ENCODE data around the gene MSLN.

Gene MSLN

DNA sequence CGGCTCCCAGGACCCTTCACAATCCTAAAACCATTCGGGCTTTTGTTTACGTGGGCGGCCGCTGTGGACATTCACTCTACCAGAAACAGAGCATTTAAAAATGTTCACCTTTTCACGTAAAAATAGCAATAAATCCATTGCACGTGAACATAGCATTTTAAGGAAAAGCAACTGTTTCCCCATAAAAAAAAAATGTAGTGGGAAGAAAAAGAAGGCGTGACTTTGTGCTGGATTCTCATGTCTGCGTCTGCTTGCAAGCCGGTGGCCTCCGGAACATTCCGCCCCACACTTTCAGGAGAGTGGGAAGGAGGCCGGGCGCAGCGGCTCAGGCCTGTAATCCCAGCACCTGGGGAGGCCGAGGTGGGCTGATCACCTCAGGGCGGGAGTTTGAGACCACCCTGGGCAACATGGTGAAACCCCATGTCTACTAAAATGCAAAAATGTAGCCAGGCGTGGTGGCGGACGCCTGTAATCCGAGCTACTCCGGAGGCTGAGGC is 53.4 kb downstream of the MSLN start:
- DNase-seq: no peak

GRCh38 chr16:814974-815373 is 54.4 kb downstream of the MSLN start:
- no peak for DNase-seq

DNA sequence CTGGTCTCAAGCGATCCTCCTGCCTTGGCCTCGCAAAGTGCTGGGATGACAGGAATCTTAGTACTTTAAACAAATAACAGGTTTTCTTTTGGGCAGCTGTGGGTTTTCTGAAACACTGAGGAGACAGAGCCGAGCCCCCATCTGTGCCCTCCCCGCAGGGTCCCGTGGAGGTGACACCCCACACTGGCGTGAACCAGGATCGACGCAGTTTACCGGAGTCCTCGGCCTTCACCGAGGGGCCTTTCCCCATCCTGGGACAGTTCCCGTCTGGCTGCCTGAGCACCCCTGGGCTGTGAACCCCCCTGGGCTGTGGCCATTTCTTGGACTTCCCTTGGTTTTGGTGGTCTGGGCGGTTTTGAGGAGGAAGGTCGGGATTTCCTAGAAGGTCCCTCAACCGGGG is 55.3 kb downstream of the MSLN start:
- DNase-seq: no peak

DNA sequence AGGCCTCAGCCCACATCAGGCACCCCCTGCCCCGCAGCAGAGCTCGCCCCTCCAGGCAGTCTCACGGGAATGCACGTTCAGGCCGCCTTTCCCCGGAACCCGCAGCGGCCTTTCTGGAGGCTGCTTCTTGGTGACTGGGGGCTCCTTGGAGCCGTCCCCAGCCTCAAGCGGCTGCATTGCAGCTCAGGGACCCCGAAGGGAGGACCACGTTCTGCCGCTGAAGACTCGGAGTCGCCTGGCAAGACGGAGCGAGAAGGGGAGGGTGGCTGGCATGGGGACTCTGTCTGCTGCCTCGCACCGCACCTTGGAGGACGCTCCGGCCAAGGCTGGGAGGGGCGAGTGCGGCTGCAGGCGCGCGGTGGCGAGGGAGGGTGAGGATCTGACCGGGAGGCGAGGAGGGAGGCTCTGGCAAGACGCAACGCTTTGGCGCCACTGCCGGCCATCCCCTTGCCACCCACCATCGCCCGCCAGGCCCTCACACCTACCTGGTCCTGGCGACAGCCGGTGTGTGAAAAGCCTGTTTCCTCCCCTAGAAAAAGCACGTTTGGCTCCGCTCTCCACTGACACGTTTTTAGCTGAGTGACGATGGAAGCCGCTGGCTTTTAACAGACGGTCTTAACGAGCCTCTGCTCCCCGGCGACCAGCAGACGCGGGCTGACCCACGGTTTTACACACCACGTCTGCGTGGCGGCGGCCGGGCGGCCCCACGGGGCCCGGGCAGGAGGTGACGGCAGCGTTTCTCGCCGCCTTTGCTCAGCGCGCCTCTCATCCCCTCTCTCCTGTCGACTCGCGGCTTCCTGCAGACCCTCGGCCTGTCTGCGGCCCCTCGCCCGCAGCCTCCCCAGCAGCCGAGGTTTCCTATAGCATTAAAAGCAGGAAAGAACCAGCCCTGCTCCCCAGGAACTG is 56.7 kb downstream of the MSLN start:
- no peak for DNase-seq

- DNase-seq: no peak
Measured at GRCh38 chr16:818132-818531, 57.6 kb downstream of the MSLN start.
